ENCODE results near the gene PYCARD. TPM values are rescaled to one million over a fixed set of nuclear protein-coding genes. Genes with fewer than 3 reads are reported as not detected.
"Not testable (repeated sequence)": the region's sequence is repeated elsewhere in the genome, so short reads cannot be mapped to it uniquely, and the experiment has no call there.

PYCARD gene
- total and polyA plus RNA-seq, 2 experiments from 2014 or later = 53.1 to 54.0 TPM

GRCh38 chr16:31170048-31170447 is 32.5 kb downstream of the PYCARD start:
- H3K4me2 ChIP-seq; H3K27me3 ChIP-seq (ENCODE audit: insufficient read depth); H3K79me2 ChIP-seq (replicated peaks; ENCODE audit: insufficient read depth); H3K36me3 ChIP-seq (ENCODE audit: insufficient read depth); H3K27me3 Mint-ChIP-seq (ENCODE audit: insufficient read depth, low read depth, poor library complexity); H3K4me1 ChIP-seq (ENCODE audit: insufficient read depth); H3K27ac ChIP-seq (ENCODE audit: low read depth); H3K9me3 Mint-ChIP-seq; H3K4me3 Mint-ChIP-seq; H3K27ac Mint-ChIP-seq; DNase-seq (ENCODE audit: low spot score); ATAC-seq; H3K4me3 ChIP-seq; H3F3A ChIP-seq (replicated peaks; ENCODE audit: low read depth); H4K20me1 ChIP-seq (replicated peaks; ENCODE audit: insufficient read depth); H2AFZ ChIP-seq; H3K4me1 Mint-ChIP-seq; H3K9me2 ChIP-seq (ENCODE audit: insufficient read depth); H3K36me3 Mint-ChIP-seq (ENCODE audit: low read depth): not testable (repeated sequence)

DNA sequence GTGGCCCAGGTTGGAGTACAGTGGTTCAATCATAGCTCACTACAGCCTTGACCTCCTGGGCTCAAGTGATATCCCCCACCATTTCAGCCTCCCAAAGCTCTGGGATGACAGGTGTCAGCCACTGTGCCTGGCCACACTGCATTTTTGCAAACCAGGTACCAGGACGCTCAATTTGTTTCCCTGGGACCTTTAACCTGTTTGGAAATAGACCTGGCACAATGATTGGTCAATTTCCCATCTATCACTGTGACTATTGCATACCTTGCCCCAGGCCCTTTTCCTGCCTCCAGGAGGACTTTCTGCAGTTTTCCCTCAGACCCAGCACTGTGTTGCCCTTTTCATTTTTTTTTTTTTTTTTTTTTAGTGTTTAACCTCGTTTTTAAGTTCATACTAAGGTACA is 33.7 kb downstream of the PYCARD start:
- no peaks in the 10 kb centered on the region for H4K20me1 ChIP-seq (replicated peaks; ENCODE audit: insufficient read depth)
- H3K79me2 ChIP-seq (replicated peaks; ENCODE audit: insufficient read depth) = no peaks in the 10 kb centered on the region
- no peak overlapping the region for H3K4me2 ChIP-seq
- H3K4me1 ChIP-seq (ENCODE audit: insufficient read depth) = peaks cover 3% of the 10 kb centered on the region; the same call in 1 of the 2 replicates
- Mint-ChIP-seq H3K4me1 (peaks cover 10% of the 10 kb centered on the region), H3K36me3 (ENCODE audit: low read depth) (no peaks in the 10 kb centered on the region; the same call in 2 of the 3 replicates), H3K9me3 (peaks cover 10% of the 10 kb centered on the region), H3K4me3 (no peak overlapping the region), H3K27me3 (ENCODE audit: insufficient read depth, low read depth, poor library complexity) (peaks cover 6% of the 10 kb centered on the region), H3K27ac (no peak overlapping the region)
- H3F3A ChIP-seq (replicated peaks; ENCODE audit: low read depth) = no peaks in the 10 kb centered on the region
- H3K27me3 ChIP-seq (ENCODE audit: insufficient read depth) = no peaks in the 10 kb centered on the region
- no peaks in the 10 kb centered on the region for H3K36me3 ChIP-seq (ENCODE audit: insufficient read depth)
- H3K4me3 ChIP-seq = no peak overlapping the region
- TF ChIP-seq POLR2AphosphoS5 (IDR thresholded peaks at IDR 0.05; ENCODE audit: low read depth) (no peak), REST (IDR thresholded peaks at IDR 0.05; ENCODE audit: unreplicated experiment) (no peak), ZNF462 (CRISPR knock-in tag; IDR thresholded peaks at IDR 0.05) (no peak), EZH2 (IDR thresholded peaks at IDR 0.05; ENCODE audit: low read depth, unreplicated experiment) (no peak), EZH2phosphoT487 (IDR thresholded peaks at IDR 0.05; ENCODE audit: unreplicated experiment) (no peak), JUNB (IDR thresholded peaks at IDR 0.05; ENCODE audit: unreplicated experiment) (no peak), ZNF331 (CRISPR knock-in tag; IDR thresholded peaks at IDR 0.05; ENCODE audit: low read depth) (no peak), ZNF114 (CRISPR knock-in tag; IDR thresholded peaks at IDR 0.05) (no peak), STAT1 (IDR thresholded peaks at IDR 0.05; ENCODE audit: unreplicated experiment) (no peak)
- TF ChIP-seq, protein P1, sequence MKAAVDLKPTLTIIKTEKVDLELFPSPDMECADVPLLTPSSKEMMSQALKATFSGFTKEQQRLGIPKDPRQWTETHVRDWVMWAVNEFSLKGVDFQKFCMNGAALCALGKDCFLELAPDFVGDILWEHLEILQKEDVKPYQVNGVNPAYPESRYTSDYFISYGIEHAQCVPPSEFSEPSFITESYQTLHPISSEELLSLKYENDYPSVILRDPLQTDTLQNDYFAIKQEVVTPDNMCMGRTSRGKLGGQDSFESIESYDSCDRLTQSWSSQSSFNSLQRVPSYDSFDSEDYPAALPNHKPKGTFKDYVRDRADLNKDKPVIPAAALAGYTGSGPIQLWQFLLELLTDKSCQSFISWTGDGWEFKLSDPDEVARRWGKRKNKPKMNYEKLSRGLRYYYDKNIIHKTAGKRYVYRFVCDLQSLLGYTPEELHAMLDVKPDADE (IDR thresholded peaks at IDR 0.05) = no peak
- H2AFZ ChIP-seq = no peak overlapping the region
- no peak overlapping the region for H3K27ac ChIP-seq (ENCODE audit: low read depth)
- DNase-seq (ENCODE audit: low spot score) = no peak
- H3K9me2 ChIP-seq (ENCODE audit: insufficient read depth) = no peaks in the 10 kb centered on the region
- ATAC-seq = no peak

Measured in GM23338 (cell line).